H9 (cell line): Measurements from ENCODE around the gene CWC22. TPM values are rescaled to one million over a fixed set of nuclear protein-coding genes. Genes with fewer than 3 reads are reported as not detected.

Experiments
- DNase-seq: peaks from one replicate; pipeline ENCODE4 v3.0.0-alpha.2; 2017
- H2AFZ ChIP-seq: one replicate; pipeline ENCODE4 v1.6.1; 2013; ENCODE audit warnings: mild to moderate bottlenecking, low read length, control low read depth, moderate library complexity
- H2AK5ac ChIP-seq: 2 replicates; pipeline ENCODE4 v1.6.1; 2013; ENCODE audit warnings: low read length, control low read depth, mixed read lengths; ENCODE audit not compliant: insufficient read length
- H2BK120ac ChIP-seq: one replicate; pipeline ENCODE4 v1.6.1; 2013; ENCODE audit warnings: low read depth, mild to moderate bottlenecking, low read length, control low read depth, inconsistent platforms; ENCODE audit not compliant: poor library complexity, severe bottlenecking
- H2BK12ac ChIP-seq: 2 replicates; pipeline ENCODE4 v1.6.1; 2013; ENCODE audit warnings: low read length, control low read depth, mixed read lengths, low read depth; ENCODE audit not compliant: insufficient read length
- H2BK15ac ChIP-seq: 2 replicates; pipeline ENCODE4 v1.6.1; 2013; ENCODE audit warnings: low read depth, low read length, control low read depth
- H2BK20ac ChIP-seq: one replicate; pipeline ENCODE4 v1.6.1; 2013; ENCODE audit warnings: low read depth, mild to moderate bottlenecking, low read length, control low read depth, inconsistent platforms; ENCODE audit not compliant: poor library complexity, severe bottlenecking
- H2BK5ac ChIP-seq: 2 replicates; pipeline ENCODE4 v1.6.1; 2013; ENCODE audit warnings: low read length, control low read depth, mixed read lengths; ENCODE audit not compliant: insufficient read length
- H3K14ac ChIP-seq: 2 replicates; pipeline ENCODE4 v1.6.1; 2013; ENCODE audit warnings: low read length, control low read depth; ENCODE audit not compliant: insufficient read depth
- H3K18ac ChIP-seq: 2 replicates; pipeline ENCODE4 v1.6.1; 2013; ENCODE audit warnings: low read depth, mild to moderate bottlenecking, mixed read lengths, low read length, control low read depth; ENCODE audit not compliant: insufficient read length
- H3K23ac ChIP-seq: 2 replicates; pipeline ENCODE4 v1.6.1; 2013; ENCODE audit warnings: low read length, control low read depth, mixed read lengths, low read depth; ENCODE audit not compliant: insufficient read length
- H3K23me2 ChIP-seq: 2 replicates; pipeline ENCODE4 v1.6.1; 2013; ENCODE audit warnings: low read depth, mild to moderate bottlenecking, mixed read lengths, low read length, control low read depth; ENCODE audit not compliant: insufficient read length, poor library complexity, severe bottlenecking
- H3K27ac ChIP-seq: 2 replicates; pipeline ENCODE4 v1.5.1; 2013; ENCODE audit warnings: low read length, control low read depth, mixed read lengths, low read depth; ENCODE audit not compliant: insufficient read length
- H3K27me3 ChIP-seq: 2 replicates; pipeline ENCODE4 v1.6.1; 2013; ENCODE audit warnings: low read length, control low read depth, inconsistent platforms; ENCODE audit not compliant: insufficient read depth
- H3K4ac ChIP-seq: 2 replicates; pipeline ENCODE4 v1.6.1; 2013; ENCODE audit warnings: low read depth, mild to moderate bottlenecking, control low read depth, inconsistent platforms, low read length, moderate library complexity
- H3K4me1 ChIP-seq: 2 replicates; pipeline ENCODE4 v1.6.1; 2013; ENCODE audit warnings: low read length, control low read depth, inconsistent platforms; ENCODE audit not compliant: insufficient read depth
- H3K4me2 ChIP-seq: 2 replicates; pipeline ENCODE4 v1.6.1; 2013; ENCODE audit warnings: low read length, control low read depth, mixed read lengths; ENCODE audit not compliant: insufficient read length, insufficient read depth
- H3K56ac ChIP-seq: 2 replicates; pipeline ENCODE4 v1.6.1; 2013; ENCODE audit warnings: low read depth, mild to moderate bottlenecking, mixed read lengths, low read length, control low read depth; ENCODE audit not compliant: insufficient read length
- H3K79me1 ChIP-seq: 2 replicates; pipeline ENCODE4 v1.6.1; 2013; ENCODE audit warnings: low read depth, mild to moderate bottlenecking, moderate library complexity, low read length, control low read depth, inconsistent platforms; ENCODE audit not compliant: insufficient read depth, poor library complexity, severe bottlenecking
- H3K79me2 ChIP-seq: 2 replicates; pipeline ENCODE4 v1.6.1; 2013; ENCODE audit warnings: low read length, control low read depth, inconsistent platforms; ENCODE audit not compliant: insufficient read depth
- H3K9ac ChIP-seq: 2 replicates; pipeline ENCODE4 v1.6.1; 2013; ENCODE audit warnings: low read length, control low read depth, mixed read lengths; ENCODE audit not compliant: insufficient read length; ENCODE audit errors: extremely low read depth
- H3K9me3 ChIP-seq: one replicate; pipeline ENCODE4 v1.6.1; 2013; ENCODE audit warnings: low read depth, low read length, inconsistent platforms; ENCODE audit not compliant: control insufficient read depth
- H3T11ph ChIP-seq: one replicate; pipeline ENCODE4 v1.6.1; 2013; ENCODE audit warnings: mild to moderate bottlenecking, low read length, control low read depth, inconsistent platforms
- H4K20me1 ChIP-seq: one replicate; pipeline ENCODE4 v1.6.1; 2013; ENCODE audit not compliant: control insufficient read depth, insufficient read length, insufficient read depth
- H4K5ac ChIP-seq: 2 replicates; pipeline ENCODE4 v1.6.1; 2013; ENCODE audit warnings: low read depth, mild to moderate bottlenecking, mixed read lengths, low read length, control low read depth; ENCODE audit not compliant: insufficient read length
- H4K8ac ChIP-seq: replicated peaks from 2 replicates; pipeline ENCODE4 v1.6.1; 2013; ENCODE audit warnings: low read length, control low read depth, mixed read lengths, low read depth; ENCODE audit not compliant: insufficient read length
- H4K91ac ChIP-seq: 2 replicates; pipeline ENCODE4 v1.6.1; 2013; ENCODE audit warnings: low read depth, mild to moderate bottlenecking, moderate library complexity, mixed read lengths, low read length, control low read depth; ENCODE audit not compliant: insufficient read length
- H3K27ac Mint-ChIP-seq, 3 experiments: 2 replicates in 2 of 3; 3 replicates in 1 of 3; pipeline ENCODE4 v1.8.0; 2020 to 2021; ENCODE audit warnings: mixed read lengths in 3 of 3, mild to moderate bottlenecking in 1 of 3, moderate library complexity in 1 of 3
- H3K27me3 Mint-ChIP-seq: 2 replicates; pipeline ENCODE4 v1.8.0; 2021; ENCODE audit warnings: low read depth, mild to moderate bottlenecking, moderate library complexity, mixed read lengths
- H3K36me3 Mint-ChIP-seq, 3 experiments: 2 replicates in 2 of 3; 3 replicates in 1 of 3; pipeline ENCODE4 v1.8.0; 2020 to 2021; ENCODE audit warnings: low read depth in 3 of 3, mixed read lengths in 3 of 3; ENCODE audit not compliant: insufficient read depth in 1 of 3
- H3K4me1 Mint-ChIP-seq, 2 experiments: 2 replicates each; pipeline ENCODE4 v1.8.0; 2020; ENCODE audit warnings: mixed read lengths in 2 of 2
- H3K4me3 Mint-ChIP-seq, 2 experiments: 2 replicates in 1 of 2; 3 replicates in 1 of 2; pipeline ENCODE4 v1.8.0; 2020 to 2021; ENCODE audit warnings: mild to moderate bottlenecking in 2 of 2, mixed read lengths in 2 of 2, moderate library complexity in 1 of 2
- H3K9me3 Mint-ChIP-seq, 2 experiments: 2 replicates in 1 of 2; 3 replicates in 1 of 2; pipeline ENCODE4 v1.8.0; 2020; ENCODE audit warnings: mild to moderate bottlenecking in 2 of 2, mixed read lengths in 2 of 2, moderate library complexity in 1 of 2
- total RNA-seq: library from RNA; stranded (reverse); gene quantifications from 2 replicates; pipeline ENCODE4 v1.2.1, GENCODE V29; 2021
- TF ChIP-seq, protein P1 (sequence below): fragments of 200-600 bp; sonication (generic); conservative IDR thresholded peaks from 3 replicates; pipeline ENCODE4 v1.8.0; 2021; ENCODE audit warnings: antibody characterized with exemption, mild to moderate bottlenecking

CWC22 gene
- total RNA-seq, 1 experiment from 2014 or later: 43.4 TPM

DNA sequence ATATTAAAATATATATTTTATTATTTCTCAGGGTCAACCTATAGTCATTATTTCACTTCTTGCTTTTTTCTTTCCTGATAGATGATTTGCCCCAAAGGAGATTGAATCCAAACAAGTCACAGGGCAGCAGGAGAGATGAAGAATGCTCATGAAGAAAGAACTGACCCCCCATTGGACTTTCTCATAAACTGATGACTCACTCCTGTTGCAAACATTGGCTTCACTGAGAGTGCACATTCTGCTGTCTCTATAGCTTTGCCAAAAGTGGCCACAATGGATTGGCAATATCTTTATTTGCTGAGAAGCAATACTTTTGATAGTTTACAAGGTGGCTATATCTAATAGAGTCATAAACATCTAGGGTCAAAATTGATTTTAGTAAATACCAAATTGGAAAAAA lies 89.8 kb downstream of the CWC22 start:
- no peaks in the 10 kb centered on the region for H3K79me2 ChIP-seq
- Mint-ChIP-seq H3K4me1 (peaks cover 0 to 4% of the 10 kb centered on the region in 2 experiments; a peak in 1 of 4 replicates), H3K4me3 (no peak overlapping the region), H3K27ac (no peak overlapping the region), H3K27me3 (no peaks in the 10 kb centered on the region), H3K36me3 (no peaks in the 10 kb centered on the region), H3K9me3 (no peaks in the 10 kb centered on the region)
- no peak overlapping the region for H4K91ac ChIP-seq
- no peak overlapping the region for H2BK20ac ChIP-seq
- H3K27ac ChIP-seq: no peak overlapping the region
- no peak overlapping the region for H3K4me2 ChIP-seq
- TF ChIP-seq, protein P1, sequence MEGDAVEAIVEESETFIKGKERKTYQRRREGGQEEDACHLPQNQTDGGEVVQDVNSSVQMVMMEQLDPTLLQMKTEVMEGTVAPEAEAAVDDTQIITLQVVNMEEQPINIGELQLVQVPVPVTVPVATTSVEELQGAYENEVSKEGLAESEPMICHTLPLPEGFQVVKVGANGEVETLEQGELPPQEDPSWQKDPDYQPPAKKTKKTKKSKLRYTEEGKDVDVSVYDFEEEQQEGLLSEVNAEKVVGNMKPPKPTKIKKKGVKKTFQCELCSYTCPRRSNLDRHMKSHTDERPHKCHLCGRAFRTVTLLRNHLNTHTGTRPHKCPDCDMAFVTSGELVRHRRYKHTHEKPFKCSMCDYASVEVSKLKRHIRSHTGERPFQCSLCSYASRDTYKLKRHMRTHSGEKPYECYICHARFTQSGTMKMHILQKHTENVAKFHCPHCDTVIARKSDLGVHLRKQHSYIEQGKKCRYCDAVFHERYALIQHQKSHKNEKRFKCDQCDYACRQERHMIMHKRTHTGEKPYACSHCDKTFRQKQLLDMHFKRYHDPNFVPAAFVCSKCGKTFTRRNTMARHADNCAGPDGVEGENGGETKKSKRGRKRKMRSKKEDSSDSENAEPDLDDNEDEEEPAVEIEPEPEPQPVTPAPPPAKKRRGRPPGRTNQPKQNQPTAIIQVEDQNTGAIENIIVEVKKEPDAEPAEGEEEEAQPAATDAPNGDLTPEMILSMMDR: no peak
- H4K8ac ChIP-seq: no peak overlapping the region
- no peaks in the 10 kb centered on the region for H4K20me1 ChIP-seq
- no peaks in the 10 kb centered on the region for H3K9me3 ChIP-seq
- H3K9ac ChIP-seq: no peak overlapping the region
- H2BK120ac ChIP-seq: no peak overlapping the region
- no peak overlapping the region for H2AK5ac ChIP-seq
- DNase-seq: no peak
- H2AFZ ChIP-seq: no peak overlapping the region
- H3K14ac ChIP-seq: no peak overlapping the region
- H3K27me3 ChIP-seq: no peaks in the 10 kb centered on the region
- H3K23me2 ChIP-seq: no peaks in the 10 kb centered on the region
- no peak overlapping the region for H3T11ph ChIP-seq
- no peak overlapping the region for H2BK15ac ChIP-seq
- H4K5ac ChIP-seq: no peak overlapping the region
- H3K79me1 ChIP-seq: no peaks in the 10 kb centered on the region
- H3K18ac ChIP-seq: no peak overlapping the region
- no peak overlapping the region for H3K4ac ChIP-seq
- H3K4me1 ChIP-seq: no peaks in the 10 kb centered on the region
- H2BK5ac ChIP-seq: no peak overlapping the region
- H3K23ac ChIP-seq: no peak overlapping the region
- no peak overlapping the region for H2BK12ac ChIP-seq
- no peak overlapping the region for H3K56ac ChIP-seq
